Right renal pelvis (tissue), 4 donors: ENCODE results near the gene RNF149. TPM values are rescaled to one million over a fixed set of nuclear protein-coding genes. Genes with fewer than 3 reads are reported as not detected.
"Not testable (repeated sequence)": the region's sequence is repeated elsewhere in the genome, so short reads cannot be mapped to it uniquely, and the experiment has no call there.

Experiments
- DNase-seq, 4 donors: peaks; one replicate each; pipeline ENCODE4 v3.0.0-alpha.2; 2013; ENCODE audit warnings: low read depth in 4 of 4, low spot score in 3 of 4, missing footprints in 1 of 4
- polyA plus RNA-seq, 4 donors: library from polyadenylated mRNA; unstranded; fragments of 120-200 nt; gene quantifications; one replicate each; pipeline ENCODE4 v1.2.1, GENCODE V29; 2013; ENCODE audit not compliant: insufficient read length in 4 of 4

Gene RNF149, protein sequence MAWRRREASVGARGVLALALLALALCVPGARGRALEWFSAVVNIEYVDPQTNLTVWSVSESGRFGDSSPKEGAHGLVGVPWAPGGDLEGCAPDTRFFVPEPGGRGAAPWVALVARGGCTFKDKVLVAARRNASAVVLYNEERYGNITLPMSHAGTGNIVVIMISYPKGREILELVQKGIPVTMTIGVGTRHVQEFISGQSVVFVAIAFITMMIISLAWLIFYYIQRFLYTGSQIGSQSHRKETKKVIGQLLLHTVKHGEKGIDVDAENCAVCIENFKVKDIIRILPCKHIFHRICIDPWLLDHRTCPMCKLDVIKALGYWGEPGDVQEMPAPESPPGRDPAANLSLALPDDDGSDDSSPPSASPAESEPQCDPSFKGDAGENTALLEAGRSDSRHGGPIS
- polyA plus RNA-seq, result 10 to 100 TPM; 38.6 to 54.1 (median 42.0) TPM

DNA sequence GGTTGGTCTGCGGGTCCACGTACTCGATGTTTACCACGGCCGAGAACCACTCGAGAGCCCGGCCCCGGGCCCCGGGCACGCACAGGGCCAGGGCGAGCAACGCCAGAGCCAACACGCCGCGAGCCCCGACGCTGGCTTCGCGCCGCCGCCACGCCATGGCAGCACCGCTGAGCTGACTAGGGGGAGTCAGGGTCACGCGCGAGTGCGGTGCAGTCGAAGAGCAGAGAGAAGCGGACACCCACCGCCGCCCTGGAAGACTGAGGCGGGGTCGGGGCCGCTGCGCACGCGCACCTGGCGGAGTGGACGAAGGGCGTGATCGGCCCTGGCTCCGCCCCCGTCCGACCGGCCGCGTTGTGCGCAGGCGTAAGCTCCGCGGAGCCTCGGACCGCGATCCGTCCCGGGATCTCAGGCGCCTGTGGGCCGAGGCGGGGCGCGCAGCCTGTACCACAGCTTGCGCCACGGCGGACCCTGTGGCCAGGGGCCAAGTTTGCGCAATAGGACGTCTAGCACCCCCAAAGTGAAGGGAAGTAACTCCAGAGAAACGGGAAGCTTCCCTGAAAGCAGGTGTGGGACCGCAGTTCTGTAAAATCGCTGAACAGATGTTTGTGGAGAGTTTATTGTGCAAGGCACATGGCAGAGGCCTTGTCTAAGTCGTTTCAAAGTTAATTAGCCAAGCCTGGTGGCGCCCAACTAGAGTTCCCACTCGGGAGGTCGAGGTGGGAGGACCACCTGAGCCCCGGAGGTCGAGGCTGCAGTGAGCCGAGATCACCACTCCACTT lies at the start of gene RNF149:
RNF149 (minus strand) TSS at position 270 of the 779 bp plus-strand sequence; CDS start at position 157, 113 bp downstream.
- DNase-seq, result peak; percentile 82 to 89 (median 86)

DNA sequence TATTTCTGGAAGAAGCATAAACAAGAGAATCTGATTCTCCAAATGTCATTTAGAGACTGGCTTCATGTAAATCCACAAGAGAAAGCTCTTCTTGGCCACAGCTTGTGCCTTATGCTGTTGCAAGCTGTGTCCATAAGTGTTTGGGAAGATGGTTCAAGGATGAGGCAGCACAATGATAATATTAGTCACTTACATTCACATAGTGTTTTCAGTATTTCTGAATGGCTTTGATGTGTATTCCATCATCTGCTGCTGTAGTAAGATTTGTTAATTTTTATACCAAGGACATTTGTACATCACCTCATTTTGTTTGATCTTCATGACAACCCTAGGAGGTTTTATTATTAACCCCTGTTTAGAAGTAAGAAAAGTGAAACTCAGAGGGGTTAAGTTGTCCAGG lies 48.9 kb upstream of the RNF149 start:
- no peak for DNase-seq

DNA sequence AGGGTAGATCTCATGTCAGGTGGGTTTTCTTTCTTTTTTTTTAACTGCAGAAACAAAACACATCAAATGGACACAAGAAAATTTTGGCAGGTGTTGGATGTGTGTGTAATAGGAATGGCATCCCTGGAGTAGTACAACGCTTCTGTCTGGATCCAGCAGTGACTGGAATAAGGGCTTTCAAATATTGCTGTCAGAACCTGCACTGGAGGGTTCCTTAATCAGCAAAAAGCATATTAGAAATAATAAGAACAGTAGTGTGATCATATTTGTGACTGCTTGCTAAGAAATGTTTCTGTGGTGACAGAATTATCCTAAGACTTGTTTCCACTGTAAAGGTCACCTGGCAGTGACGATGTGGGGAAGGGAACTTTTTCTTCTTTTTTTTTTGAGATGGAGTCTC lies 48.0 kb upstream of the RNF149 start:
- DNase-seq, result no peak

DNA sequence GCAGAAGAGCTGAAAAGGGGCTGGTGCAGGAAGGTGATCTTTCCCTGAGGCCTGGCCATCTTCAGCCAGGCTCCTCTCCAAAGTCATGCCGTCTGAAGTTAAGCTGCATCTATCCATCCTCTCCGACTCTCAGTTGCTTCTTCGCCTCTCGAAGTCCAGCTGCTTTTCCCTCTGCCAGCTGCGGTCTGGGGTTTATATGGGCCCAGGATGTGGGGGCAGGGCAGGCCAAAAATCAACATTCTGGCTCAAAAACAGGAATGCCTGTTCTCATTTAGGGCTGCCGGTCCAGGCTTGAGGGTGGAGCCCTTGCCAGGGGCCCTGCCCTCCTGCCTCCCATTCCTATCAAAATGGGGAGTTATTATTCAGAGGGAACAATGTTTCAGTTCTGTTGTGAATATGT lies 47.6 kb upstream of the RNF149 start:
- DNase-seq, result no peak

DNA sequence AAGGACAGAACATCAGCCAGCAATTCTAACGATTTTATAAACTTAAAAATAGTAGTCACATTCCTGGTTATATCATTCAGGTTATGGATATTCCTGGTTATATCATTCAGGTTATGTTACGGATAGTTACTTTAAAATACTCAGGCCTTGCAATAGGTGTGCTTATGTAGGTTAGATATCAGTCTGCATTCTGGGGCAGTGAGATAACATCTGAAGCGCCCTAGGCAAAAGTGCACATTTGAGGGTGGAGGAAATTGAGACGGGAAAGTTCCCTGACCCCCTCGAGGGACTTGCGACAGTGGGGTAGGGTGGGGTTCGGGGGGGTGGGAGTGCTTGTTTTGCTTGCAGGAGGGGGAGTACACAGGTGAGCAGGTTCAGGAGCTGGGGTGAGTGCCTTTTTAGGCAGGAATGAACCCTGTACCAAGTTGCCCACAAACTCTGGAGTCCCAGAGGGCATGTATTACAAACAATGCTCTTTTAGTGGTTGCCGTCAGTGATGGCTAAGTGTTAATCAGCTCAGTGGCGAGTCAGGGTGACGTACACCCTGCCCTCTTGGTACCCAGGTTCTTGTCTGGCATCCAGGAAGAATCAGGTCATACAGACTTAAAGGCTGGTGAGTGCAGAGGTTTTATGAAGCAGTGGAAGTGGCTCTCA lies 47.0 kb upstream of the RNF149 start:
- DNase-seq, result no peak

DNA sequence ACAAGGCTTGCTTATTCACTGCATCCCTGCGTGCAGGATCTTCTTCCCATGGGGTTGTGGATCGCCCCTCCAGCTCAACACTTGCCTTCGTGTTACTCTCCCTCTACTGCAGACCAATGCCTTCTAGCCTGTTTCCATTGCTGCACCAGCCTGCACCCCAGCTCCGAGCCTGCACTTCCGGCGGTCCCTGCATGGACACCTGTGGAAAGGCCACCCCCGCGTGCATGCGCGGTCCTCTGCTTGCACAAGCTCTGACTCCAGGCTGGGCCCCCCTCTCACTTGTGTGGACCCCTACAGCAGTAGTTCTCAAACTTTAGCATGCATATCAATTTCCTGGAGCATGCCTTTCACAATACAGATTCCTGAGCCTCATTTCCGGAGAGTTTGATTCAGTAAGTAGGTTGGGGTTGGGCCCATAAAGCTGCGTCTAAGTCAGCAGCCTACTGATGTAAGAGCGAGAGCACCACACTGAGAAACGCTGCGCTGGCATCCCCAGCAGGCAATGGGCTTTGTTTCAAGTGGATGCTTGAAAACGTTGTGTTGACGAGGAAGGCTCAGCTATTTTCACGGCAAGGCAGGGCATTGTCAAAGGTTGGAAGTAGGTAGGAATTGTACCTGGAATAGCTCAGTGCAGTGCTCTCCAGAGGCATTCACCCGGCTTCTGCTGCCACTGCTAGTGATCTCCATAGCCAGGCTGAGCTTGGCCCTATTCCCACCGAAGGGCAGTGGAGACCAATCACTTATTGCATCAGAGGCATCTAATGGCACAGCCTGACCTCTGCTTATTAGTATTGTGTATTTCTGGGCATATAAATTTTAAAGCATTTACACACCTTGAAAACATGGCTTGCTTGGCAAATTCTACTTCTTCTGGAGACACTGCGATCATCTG lies 46.2 kb upstream of the RNF149 start:
- no peak for DNase-seq

DNA sequence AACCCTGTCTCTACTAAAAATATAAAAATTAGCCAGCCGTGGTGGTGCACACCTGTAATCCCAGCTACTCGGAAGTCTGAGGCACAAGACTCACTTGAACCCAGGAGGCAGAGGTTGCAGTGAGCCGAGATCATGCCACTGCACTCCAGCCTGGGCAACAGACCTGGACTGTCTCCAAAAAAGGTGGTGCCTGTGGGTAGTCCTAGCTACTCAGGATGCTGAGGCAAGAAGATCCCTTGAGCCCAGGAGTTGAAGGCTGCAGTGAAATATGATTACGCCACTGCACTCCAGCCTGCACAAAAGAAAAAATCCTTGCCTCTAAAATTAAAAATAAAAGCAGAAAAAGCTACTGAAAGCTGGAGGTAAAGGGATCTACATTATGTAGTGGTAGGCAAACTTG lies 44.1 kb upstream of the RNF149 start:
- not testable (repeated sequence) for DNase-seq

DNA sequence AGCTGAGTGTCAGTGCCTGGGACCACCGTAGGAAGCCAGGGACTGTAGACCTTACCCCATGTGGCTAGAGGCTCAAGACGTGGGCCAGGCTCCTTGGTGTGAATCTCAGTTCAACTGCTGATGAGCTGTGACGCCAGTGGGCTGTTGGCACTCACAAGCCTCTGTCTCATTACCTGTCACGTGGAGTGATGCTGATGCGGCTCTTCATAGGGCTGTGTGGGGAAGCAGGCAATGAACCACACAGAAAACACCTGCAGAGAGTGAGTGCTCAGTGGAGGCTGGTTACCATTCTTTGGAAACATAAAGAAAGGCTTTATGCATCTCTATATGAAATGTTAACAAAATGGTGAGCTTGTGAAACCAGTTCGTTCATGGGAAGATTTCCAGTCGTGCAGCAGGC lies 42.7 kb upstream of the RNF149 start:
- no peak for DNase-seq

DNA sequence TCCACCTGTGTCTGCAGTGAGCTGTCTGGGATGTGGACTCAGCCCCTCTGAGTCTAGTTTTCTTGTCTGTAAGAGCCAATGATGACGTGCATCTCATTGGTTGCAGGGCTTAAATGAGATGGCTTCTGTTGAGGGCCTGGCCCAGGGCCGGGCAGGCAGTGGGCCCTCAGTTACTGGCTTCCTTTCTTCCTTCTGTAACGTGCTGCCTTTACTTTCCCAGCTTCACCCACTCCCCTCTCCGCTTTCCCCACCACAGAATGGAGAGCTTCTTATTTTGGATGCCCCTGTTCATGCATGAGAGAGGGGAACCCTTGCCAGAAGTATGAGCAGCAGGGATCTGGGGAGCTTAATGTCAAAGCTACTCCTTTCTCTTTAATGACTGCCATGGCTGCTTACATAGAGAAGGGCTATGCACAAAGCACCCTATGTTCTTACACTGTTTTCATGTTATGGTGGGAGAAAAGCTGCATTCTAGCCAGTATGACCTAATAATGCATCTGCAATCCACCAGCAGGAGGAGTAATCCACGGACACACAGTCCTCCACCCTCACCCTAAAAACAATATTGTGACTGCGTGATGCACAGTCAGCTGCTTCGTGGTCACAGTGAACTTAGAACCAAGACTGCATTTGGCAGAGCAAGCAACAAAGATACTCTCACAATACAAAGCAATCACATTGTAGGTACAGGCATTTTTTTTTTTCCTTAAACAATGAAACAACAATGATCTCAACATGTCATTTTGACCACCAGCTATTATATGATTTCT lies 41.6 kb upstream of the RNF149 start:
- DNase-seq, result no peak

DNA sequence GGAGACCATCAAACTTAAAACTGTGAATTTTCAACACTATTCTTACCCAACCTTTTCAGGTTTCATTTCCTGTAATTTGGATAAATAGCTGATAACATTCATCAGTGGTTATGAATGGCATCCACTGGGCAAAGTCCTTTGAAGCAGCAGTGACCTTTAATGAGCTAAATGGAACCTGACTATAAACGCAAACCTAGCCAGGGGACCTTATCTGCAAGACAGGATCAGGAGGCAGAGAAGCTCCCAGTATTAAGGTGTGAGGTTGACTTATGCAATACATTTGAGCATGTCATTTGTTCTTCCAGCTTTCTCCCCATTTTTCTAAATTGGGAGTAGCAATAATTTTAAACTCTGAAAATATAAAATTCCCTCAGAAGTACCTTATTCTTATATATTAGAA lies 40.4 kb upstream of the RNF149 start:
- no peak for DNase-seq

DNA sequence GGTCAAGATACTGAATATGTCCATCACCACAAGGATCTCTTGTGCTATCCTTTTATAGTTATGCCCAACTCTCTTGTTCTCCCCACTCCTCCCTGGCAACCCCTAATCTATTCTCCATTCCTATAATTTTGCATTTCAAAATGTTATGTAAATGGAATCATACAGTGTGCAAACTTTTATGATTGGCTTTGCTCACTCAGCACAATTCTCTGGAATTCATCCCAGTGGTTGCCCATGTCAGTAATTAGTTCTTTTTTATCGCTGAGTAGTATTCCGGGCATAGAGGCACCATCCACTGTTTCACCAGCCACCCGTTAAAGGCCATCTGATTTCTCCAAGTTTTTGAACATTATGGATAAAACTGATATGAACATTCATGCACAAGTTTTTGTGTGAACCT lies 38.4 kb upstream of the RNF149 start:
- no peak for DNase-seq

DNA sequence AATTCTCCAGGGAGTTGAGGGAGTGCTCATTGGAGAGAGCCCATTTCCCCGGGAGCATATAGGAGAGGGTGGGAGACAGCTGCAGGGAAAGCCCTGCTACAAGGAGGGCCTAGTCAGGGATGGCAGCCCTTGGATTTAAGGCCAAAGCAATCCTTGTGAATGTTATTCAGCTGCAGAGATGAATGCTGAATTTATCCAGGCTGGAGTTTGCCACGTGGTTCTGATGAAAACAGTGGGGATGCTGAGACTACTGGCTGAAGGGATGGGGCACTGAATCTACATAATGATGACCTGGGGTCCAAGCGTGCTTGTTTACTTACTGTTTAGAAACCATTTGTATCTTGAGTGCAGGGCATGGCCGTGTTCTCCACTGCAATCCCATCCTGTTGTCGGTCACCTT lies 35.6 kb upstream of the RNF149 start:
- no peak for DNase-seq

DNA sequence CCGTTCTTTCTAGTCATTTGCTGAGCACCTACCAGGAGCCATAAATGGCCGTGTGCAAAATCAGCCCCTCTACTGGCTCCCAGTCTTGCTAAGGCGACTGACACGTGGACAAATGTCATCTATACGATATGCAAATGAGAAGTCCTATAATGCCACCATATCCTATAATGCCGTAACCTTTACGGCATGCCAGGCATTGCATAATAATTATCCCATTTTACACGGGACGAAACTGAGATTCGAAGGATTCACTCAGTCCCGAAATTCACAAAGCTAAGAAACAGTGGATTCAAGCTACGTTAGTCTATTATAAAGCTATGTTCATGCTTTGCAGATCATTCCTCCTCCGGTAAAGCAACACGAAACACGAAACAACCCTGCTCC lies 34.1 kb upstream of the RNF149 start:
- no peak for DNase-seq

DNA sequence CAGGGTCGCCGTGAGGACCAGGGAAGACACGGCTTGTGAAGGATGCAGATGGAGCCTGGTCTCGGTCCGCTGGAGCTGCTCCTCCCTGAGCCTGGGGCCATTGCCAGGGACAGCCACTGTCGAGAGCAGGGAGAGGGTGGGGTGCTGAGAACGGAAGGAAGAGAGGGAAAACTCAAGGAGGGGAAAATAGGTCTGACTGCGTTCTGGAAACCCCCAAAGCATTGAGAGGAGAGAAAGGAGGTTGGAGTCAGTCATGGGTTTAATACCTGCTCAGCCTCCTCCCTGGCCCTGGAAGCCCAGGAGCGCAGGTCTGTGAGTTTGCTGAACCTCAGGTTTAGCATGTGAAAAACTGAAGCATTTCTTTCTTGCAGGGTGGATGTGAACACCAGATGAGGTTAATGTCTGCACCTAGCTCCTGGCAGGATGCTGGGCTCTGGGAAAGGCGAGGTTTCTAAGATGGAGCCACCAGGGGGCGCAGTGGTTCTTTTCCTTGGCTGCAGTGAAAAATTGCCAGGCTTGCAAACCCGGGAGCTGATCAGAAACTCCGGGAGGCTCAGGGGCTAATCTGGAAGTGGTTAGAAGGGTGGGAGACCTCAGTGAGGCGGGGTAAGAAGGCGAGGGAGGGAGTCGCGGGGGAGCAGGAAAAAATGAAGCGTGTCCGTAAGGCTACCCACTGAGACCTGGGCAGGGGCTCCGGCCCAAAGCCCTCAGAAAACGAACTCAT lies 33.6 kb upstream of the RNF149 start:
- peak in 2 of 4 donors; percentile 12 to 38 for DNase-seq

DNA sequence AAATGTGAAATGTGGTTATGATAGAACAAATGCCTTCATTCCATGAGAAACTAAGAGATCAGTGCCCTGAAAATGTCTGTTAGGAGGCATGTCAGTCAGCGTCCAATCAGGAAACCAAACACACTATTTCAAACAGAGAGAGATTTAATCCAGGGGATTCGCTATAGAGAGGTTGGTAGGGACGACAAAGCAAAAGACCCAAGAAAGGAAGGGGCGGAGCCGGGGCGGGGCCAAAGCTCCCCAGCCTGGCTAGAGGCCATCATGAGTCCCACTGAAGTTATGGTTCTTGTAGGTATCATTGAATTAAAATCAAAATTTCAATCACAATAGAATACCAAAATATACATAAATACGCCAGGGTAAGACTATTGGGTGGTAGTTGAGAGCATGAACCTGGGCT lies 32.9 kb upstream of the RNF149 start:
- no peak for DNase-seq

DNA sequence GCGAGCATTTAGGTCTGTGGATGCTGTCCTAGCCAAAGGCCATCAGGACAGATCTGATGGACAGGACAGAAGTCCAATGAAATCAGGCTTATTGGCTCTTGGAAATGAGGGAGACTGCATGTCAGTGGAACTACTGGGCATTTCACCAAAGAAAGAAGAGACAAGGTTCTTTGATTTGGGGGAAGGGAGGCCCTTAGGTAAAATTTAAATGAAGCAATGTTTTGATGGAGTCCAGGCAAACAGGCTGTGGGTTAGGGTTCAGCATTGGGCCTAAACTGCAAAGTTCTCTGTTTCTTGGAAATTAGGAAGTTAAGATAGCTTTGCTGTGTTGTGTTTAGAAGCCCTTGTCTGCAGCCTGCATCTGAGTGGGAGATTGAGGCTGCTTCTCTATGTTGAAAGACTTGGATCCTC lies 31.6 kb upstream of the RNF149 start:
- no peak for DNase-seq

DNA sequence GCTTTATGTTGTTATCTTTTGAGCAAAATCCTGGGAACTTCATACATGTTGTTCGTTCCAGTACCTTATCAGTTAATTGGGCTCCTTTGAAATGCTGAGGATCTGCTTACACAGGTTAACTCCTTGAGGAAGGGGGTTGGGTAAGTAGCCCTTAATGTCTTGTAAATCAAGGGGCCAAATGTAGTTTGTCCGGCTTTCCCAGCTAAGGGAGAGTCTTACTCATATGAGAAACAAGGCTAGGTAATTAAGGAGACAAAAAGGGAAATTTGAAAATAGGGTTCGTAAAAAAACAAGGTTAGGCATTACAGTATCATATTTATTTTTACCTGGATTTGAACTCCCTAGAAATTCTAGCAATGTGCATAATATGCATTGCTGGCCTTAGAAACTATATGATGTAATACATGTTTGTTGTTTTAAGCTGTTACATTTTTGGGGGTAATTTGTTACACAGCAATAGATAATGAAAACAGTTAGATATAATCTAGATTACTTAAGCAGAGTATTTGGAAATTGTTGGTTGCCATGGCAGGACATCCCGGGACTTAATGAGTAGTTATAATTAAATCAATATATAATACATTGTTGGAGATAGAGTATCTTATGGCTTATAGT lies 30.9 kb upstream of the RNF149 start:
- no peak for DNase-seq

DNA sequence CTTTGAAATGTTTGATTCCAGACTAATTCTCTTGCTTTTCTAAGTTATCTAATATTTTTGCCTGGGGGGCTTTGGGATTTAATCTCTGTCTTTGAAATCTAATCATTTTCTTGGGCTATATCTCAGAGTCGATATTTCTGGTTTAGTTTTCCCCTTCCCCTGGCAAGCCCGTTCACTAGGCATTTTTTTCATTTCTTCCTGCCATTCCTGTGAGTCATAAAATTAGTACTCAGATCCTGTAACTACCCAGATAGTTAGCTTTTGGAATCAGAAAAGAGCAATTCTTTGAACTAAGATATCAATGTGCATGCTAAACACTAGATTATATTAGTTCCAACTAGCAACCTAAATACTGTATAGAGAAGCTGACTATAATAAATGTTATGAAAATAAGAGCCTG lies 29.4 kb upstream of the RNF149 start:
- no peak for DNase-seq
